ENCODE data around the gene SLC38A6. TPM values are rescaled to one million over a fixed set of nuclear protein-coding genes. Genes with fewer than 3 reads are reported as not detected.

Gene SLC38A6
- total RNA-seq, 2 donors from 2014 or later, result 5.7 to 6.9 TPM

DNA sequence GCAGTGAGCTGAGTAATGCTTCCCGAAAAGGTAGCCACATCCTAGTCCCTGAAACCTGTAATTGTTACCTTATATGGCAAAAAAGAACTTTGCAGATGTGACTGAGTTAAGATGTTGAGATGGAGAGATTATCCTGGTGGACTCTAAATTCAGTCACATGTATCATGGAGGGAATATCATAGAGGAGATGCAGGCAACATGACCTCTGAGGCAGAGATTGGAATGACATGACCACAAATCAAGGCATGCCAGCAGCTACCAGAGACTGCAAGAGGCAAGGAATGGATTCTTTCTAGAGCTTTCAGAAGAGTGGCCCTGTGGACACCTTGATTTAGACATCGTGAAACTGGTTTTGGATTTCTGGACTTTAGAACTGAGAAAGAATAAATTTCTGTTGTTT is 18.5 kb downstream of the SLC38A6 start:
- no peaks in the 10 kb centered on the region for H3K9me3 ChIP-seq
- H3K4me3 ChIP-seq, result no peak overlapping the region
- H3K27me3 ChIP-seq, result no peaks in the 10 kb centered on the region
- DNase-seq (ENCODE audit: low spot score), result no peak
- TF ChIP-seq, protein P1, sequence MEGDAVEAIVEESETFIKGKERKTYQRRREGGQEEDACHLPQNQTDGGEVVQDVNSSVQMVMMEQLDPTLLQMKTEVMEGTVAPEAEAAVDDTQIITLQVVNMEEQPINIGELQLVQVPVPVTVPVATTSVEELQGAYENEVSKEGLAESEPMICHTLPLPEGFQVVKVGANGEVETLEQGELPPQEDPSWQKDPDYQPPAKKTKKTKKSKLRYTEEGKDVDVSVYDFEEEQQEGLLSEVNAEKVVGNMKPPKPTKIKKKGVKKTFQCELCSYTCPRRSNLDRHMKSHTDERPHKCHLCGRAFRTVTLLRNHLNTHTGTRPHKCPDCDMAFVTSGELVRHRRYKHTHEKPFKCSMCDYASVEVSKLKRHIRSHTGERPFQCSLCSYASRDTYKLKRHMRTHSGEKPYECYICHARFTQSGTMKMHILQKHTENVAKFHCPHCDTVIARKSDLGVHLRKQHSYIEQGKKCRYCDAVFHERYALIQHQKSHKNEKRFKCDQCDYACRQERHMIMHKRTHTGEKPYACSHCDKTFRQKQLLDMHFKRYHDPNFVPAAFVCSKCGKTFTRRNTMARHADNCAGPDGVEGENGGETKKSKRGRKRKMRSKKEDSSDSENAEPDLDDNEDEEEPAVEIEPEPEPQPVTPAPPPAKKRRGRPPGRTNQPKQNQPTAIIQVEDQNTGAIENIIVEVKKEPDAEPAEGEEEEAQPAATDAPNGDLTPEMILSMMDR (IDR thresholded peaks at IDR 0.05), result no peak
- no peak overlapping the region for H3K27ac ChIP-seq
- peaks cover 4% of the 10 kb centered on the region for H3K36me3 ChIP-seq
- no peaks in the 10 kb centered on the region for H3K4me1 ChIP-seq

DNA sequence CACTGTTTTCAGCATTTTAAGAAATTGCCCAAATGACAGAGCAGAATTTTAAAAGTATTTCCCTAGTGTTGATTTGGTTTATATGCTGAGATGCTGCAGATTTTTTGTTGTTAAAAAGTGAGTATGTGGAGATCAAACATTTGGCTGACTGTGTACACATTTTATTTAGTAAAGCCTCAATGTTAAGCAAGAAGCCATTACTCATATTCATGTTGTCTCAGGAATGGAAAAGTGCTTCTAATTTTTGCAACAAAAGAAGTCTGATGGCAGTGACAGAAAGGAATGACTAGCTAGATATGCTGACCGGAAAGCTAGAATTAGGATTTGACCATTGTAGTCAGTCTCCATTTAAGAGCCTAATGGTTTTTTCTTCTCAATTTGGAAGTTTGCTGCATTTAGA is 22.5 kb downstream of the SLC38A6 start:
- H3K4me1 ChIP-seq, result no peaks in the 10 kb centered on the region
- no peaks in the 10 kb centered on the region for H3K9me3 ChIP-seq
- no peak overlapping the region for H3K4me3 ChIP-seq
- no peaks in the 10 kb centered on the region for H3K27me3 ChIP-seq
- DNase-seq (ENCODE audit: low spot score), result no peak
- TF ChIP-seq, protein P1 (IDR thresholded peaks at IDR 0.05), result no peak
- H3K36me3 ChIP-seq, result no peaks in the 10 kb centered on the region
- no peak overlapping the region for H3K27ac ChIP-seq

DNA sequence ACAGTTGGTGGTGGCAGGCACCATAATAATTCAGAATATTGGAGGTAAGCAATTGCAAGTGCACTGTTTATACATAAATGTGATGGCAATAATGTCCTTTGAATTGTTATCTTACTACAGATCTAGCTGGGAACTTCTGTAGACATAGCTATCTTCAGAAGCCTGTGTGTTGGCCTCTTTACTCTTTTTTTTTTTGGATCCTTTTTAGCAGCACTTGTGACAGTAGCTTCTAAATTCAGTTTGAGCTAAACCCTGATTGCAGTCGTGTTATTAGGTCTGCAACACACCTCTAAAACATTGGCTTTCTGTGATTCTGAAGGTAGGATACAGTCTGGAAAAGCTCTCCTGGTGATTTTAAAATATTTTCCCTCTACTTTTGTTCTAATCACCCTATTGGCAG is 38.5 kb downstream of the SLC38A6 start:
- Histone ChIP-seq H3K4me1 (no peaks in the 10 kb centered on the region), H3K27ac (no peak overlapping the region), H3K4me3 (no peak overlapping the region), H3K9me3 (peaks cover 0 to 3% of the 10 kb centered on the region in 2 donors), H3K36me3 (no peaks in the 10 kb centered on the region), H3K27me3 (no peaks in the 10 kb centered on the region)
- TF ChIP-seq, protein P1 (IDR thresholded peaks at IDR 0.05), result no peak
- no peak for DNase-seq (ENCODE audit: low spot score)

DNA sequence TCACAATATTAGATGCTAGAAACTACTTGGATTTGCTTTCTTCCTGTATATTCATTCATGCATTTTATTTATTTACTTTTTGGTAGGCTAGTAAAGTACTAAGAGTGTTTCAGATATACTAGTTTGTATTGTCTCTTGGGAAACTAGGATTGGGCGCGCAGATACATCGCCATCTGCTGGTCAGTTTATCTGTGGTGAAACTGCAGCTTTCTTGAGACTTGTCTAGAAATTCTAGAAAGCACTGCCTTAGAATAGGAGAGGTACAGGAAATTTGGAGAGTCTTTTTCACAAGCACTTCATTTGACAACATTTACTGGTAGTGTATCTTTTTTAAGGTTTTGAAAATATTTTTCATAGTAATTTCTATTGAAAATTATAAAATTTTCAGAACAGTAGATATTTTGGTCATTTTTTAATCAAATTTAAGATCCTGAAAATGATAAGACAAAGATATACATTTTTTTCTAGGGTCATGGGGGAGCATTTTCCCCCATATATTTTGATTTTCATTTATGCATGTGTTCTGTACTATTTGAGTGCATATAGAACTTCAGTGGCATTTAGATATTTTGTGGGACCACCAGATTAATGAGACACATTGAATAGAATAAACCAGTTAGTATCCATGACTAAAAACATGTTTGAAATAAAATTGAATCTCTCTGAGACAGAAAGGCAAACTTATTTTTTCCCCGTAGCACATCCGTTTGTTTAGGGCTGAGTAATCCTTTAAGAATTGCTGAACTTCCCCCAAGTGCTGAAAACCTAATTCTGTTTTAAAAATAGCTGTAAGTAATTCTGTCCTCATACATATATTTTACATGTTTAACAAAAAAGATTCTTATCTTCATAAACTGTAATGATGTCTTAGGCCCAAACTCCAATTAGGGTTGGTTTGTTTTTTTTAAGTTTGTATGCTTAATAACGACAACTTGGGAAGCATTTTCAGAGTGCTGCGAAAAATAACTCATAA is 44.5 kb downstream of the SLC38A6 start:
- no peak overlapping the region for H3K27ac ChIP-seq
- H3K9me3 ChIP-seq, result no peaks in the 10 kb centered on the region
- TF ChIP-seq, protein P1 (IDR thresholded peaks at IDR 0.05), result peak; percentile 75 to 90
- H3K4me1 ChIP-seq, result no peaks in the 10 kb centered on the region
- DNase-seq (ENCODE audit: low spot score), result peak; percentile 70
- H3K27me3 ChIP-seq, result no peaks in the 10 kb centered on the region
- no peaks in the 10 kb centered on the region for H3K36me3 ChIP-seq
- no peak overlapping the region for H3K4me3 ChIP-seq

DNA sequence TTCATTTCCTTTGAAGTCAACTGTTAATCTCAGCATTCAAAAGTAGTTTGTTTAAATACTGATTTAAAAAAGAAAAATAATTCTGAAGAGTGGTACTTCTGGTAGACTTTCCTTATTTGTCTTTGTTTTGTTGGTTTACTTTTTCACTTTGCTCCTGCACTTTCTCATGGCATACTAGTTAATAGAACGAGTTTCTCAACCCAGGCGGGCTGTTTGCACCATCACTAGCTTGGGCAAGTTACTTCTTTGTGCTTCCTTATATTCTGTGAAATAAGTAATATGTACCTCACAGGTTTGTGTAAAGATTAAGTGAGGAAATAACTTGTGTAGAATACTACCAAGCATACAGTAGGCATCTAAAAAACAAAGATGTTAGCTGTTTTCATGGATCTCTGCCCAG is 45.5 kb downstream of the SLC38A6 start:
- TF ChIP-seq, protein P1 (IDR thresholded peaks at IDR 0.05), result no peak
- Histone ChIP-seq H3K27me3 (no peaks in the 10 kb centered on the region), H3K4me3 (no peak overlapping the region), H3K9me3 (no peaks in the 10 kb centered on the region), H3K27ac (no peak overlapping the region), H3K4me1 (no peaks in the 10 kb centered on the region), H3K36me3 (no peaks in the 10 kb centered on the region)
- no peak for DNase-seq (ENCODE audit: low spot score)

Measured in right atrium auricular region (tissue), 2 donors.